T47D (cell line): ENCODE results near the gene PEX6.

Experiments used
- DNase-seq, 2 experiments: peaks; one replicate each; pipeline versions ENCODE4 v3.0.0 to v3.0.0-alpha.2; 2011 to 2012; ENCODE audit warnings: low read depth in 1 of 2, low spot score in 1 of 2
- JUND ChIP-seq: IDR thresholded peaks from 2 replicates; pipeline ENCODE4 v1.6.1; 2012; ENCODE audit warnings: low read depth
- in situ Hi-C: cut with HindIII; loops from 2 replicates; pipeline ENCODE4 v1.10.0; 2016; ENCODE audit warnings: low sequenced_read_pairs, low pct_unique_long_range_greater_than_20kb

PEX6 gene

GRCh38 chr6:42929821-42930360 lies 49.1 kb downstream of the PEX6 start:
- no peak for TF ChIP-seq JUND
- no peak for DNase-seq
- in situ Hi-C loops = no loop called here

- peak; percentile 90 to 95 for DNase-seq
- in situ Hi-C loops = no loop called here
- TF ChIP-seq JUND = no peak
These were observed 49.8 kb downstream of the PEX6 start, which contains the start of gene CNPY3 for GRCh38 chr6:42928986-42929820. Gene CNPY3 (plus strand): TSS chr6:42929480. CDS start chr6:42929571, 91 bp downstream.

GRCh38 chr6:42925248-42925857 lies 53.6 kb downstream of the PEX6 start:
- no peak for TF ChIP-seq JUND
- in situ Hi-C loops = no loop called here
- DNase-seq = no peak

- TF ChIP-seq JUND = no peak
- no peak for DNase-seq
- in situ Hi-C loops = no loop called here
These were observed 55.3 kb downstream of the PEX6 start for GRCh38 chr6:42923666-42924065.

GRCh38 chr6:42921801-42922200 lies 57.2 kb downstream of the PEX6 start:
- in situ Hi-C loops = no loop called here
- TF ChIP-seq JUND = no peak
- DNase-seq = no peak

- in situ Hi-C loops = no loop called here
- no peak for DNase-seq
- TF ChIP-seq JUND = no peak
These were observed 62.7 kb downstream of the PEX6 start for GRCh38 chr6:42916288-42916687.

GRCh38 chr6:42915732-42916131 lies 63.2 kb downstream of the PEX6 start, which contains the start of gene PTCRA:
Gene PTCRA (plus strand): TSS chr6:42916053. CDS start chr6:42916070, 17 bp downstream.
- no peak for TF ChIP-seq JUND
- DNase-seq = no peak
- in situ Hi-C loops = no loop called here

- DNase-seq = no peak
- in situ Hi-C loops = no loop called here
- TF ChIP-seq JUND = no peak
These were observed 64.4 kb downstream of the PEX6 start for GRCh38 chr6:42914546-42914945.
